Activated CD8-positive, alpha-beta memory T cell treated with anti-CD3 and anti-CD28 coated beads for 48 hours (primary cell): ENCODE data around the gene PAFAH2.
"Not testable (repeated sequence)": the region's sequence is repeated elsewhere in the genome, so short reads cannot be mapped to it uniquely, and the experiment has no call there.

Experiments
- DNase-seq, 3 experiments: peaks; one replicate each; pipeline ENCODE4 v3.0.0-alpha.2; 2020; ENCODE audit warnings: low read depth in 2 of 3, low spot score in 2 of 3

PAFAH2 gene

DNA sequence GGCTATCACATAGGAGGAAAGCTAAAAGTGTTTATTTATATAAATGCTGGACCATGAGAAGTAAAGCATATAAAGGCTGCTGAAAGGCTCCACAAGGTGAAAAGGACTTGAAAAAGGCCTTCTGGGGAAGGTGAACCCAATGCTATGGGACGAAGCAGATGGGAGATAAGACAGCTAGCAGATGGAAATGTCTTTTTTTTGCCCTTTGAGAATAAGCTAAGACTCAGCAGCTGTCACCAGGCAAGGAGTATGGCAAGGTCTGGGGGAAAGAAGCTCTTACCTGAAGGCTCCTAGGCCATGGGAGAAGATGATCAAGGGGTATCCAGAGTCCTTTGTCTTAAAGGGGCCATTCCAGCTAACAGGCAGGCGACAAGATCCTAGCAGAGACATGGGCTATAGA is 9.9 kb downstream of the PAFAH2 start:
- no peak for DNase-seq

DNA sequence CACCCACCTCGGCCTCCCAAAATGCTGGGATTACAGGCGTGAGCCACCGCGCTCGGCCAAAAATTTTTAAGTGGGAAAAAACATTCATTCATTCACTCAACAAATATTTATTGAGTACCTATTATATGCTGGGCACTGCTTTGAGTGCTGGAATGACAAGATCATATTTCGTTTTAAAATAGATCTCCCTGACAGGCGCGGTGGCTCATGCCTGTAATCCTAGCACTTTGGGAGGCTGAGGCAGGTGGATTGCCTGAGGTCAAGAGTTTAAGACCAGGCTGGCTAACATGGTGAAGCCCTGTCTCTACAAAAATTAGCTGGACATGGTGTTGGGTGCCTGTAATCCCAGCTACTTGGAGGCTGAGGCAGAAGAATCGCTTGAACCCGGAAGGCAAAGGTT is 11.1 kb downstream of the PAFAH2 start:
- not testable (repeated sequence) for DNase-seq

GRCh38 chr1:25985670-25986069 is 12.2 kb downstream of the PAFAH2 start:
- DNase-seq: no peak

GRCh38 chr1:25985171-25985570 is 12.7 kb downstream of the PAFAH2 start:
- no peak for DNase-seq

DNA sequence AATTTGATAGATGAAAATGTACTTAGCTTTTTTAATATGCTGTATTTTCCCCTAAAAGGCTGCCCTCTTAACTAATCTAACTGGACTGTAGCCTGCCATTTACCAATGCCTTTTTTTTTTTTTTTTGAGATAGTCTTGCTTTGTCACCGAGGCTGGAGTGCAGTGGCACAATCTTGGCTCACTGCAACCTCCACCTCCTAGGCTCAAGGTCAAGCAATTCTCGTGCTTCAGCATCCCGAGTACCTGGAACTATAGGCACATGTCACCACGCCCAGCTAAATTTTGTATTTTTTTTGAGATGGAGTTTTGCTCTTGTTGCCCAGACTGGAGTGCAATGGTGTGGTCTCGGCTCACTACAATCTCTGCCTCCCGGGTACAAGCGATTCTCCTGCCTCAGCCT is 18.7 kb downstream of the PAFAH2 start:
- DNase-seq: no peak

- DNase-seq: no peak
Measured at GRCh38 chr1:25978403-25978802, 19.5 kb downstream of the PAFAH2 start.

DNA sequence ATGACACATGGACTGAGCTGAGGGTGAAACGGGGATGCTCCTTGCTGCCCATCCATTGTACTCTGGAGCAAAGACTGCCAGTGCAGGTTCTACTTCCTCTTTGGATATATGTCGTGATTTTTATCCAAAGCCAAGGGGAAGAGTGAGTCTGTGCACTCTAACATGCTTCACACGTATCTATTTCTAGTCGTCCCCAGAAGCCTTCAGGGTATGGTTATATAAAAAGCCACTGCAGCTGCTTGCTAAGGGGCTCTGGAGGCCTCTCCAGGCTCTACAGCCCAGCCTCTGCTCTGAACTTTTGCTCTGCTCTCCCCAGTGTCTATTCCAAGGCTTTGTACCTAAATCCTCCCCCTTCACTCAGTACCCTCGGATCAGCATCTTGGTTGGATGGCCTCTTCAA is 20.1 kb downstream of the PAFAH2 start:
- no peak for DNase-seq

GRCh38 chr1:25973610-25974321 is 24.1 kb downstream of the PAFAH2 start:
- no peak for DNase-seq

- DNase-seq: no peak
Measured at GRCh38 chr1:25971811-25972180, 26.1 kb downstream of the PAFAH2 start.

GRCh38 chr1:25971066-25971810 is 26.6 kb downstream of the PAFAH2 start:
- DNase-seq: no peak

DNA sequence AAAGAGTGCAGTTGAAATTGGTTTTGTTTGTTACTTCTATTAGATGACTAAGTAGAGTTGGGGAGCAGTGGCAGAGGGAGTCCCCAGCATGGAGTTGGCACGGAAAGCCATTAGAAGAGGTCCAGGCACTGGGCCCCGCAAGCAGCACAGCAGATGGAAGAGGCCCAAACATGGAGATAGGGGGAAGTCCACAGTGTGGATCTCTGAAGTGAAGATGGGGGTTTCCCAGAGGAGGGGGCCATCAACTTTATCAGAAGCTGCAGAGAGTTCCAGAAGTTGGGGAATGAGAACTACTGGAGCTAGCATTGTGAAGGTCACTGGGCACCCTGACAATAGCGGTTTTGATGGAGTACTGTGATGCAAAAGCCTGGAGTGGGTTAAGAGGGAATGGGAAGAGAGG is 30.6 kb downstream of the PAFAH2 start:
- DNase-seq: no peak

DNA sequence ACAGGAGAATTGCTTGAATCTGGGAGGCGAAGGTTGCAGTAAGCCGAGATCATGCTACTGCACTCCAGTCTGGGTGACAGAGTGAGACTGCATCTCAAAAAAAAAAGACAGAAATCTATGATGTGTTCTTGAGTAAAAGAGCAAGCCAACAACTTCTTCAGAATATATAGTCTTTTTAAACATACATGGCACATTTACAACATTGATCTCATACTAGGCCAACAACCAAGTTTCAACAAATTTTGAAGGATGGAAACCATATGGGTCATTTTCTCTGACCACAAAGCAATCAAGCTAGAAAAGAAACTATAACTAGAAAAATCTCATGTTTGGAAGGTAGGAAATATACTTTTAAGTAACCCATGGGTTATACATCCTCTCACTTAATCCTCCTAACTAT is 38.3 kb downstream of the PAFAH2 start:
- no peak for DNase-seq

DNA sequence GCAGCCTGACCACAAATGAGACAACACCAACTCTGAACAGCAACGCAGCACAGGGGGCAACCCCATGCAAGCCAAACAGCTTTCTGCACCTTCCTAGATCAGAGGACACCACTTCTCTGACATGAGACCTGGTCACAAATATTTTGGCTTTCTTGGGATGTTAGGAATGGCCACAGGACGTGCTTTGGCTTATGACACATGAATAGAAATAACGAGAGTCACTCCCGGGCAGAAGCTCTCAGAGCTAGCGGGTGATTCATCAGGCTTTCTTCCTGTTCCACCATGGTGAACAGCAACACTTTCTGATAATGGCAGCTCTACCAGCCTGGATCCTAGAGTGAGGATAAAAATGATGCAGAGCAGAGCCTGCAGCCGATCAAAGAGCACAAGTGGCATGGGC is 39.4 kb downstream of the PAFAH2 start:
- DNase-seq: no peak

GRCh38 chr1:25955553-25955952 is 42.3 kb downstream of the PAFAH2 start:
- DNase-seq: no peak

DNA sequence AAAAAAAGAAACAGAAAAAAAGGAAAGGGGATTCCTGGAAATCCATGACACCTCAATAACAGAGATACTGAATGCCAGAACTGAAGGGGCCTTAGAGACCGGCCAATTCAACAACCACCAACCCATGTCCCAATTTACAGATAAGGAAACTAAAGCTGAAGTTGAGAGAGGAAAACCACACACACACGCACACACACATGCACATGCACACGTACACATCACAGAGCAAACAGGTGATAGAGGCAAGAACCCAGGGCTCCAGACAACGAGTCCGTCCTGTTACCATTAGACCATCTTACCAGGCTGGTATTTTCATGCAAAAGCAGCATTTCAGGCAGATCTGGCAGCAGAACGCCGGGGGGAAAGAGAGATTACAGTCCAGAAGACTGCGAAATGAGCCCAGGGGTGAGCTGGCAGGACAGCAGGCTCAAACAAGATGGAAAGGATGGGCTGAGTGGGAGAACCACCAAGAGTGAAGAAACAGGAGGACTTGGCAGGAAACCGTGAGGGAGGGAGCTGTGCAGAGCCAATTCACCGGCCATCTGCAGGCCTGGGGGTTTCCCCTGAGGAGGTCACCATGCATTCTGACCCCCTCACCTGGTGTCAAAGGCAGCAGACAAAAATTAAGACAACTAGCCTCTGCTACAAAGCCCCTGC is 43.5 kb downstream of the PAFAH2 start:
- DNase-seq: no peak

DNA sequence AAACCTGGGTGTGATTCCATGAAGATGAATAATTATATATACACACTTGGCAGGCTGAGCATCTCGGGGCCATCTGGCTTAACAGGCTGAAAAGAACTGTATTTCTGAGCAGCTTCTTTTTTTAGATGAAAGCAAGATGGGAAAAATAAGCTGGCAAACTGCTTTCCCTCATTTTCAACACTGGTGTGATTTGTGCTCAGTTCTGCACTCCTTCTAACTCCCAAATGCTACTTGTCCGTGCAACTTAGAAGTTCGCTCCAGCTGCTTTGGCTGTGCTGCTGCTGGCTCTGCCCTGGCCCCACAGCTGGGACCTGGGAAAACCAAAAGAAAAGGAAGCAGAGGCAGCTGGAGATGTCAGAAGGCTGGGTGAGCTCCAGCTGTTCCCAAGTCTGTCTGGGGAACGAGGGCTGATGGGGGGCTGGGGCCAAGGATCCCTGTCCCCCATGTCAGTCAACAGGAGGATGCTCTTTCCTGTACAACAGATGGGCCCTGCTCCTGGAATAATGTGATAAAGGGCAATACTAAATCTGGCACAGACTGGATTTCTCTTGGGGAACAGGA is 44.9 kb downstream of the PAFAH2 start:
- DNase-seq: no peak

- no peak for DNase-seq
Measured at GRCh38 chr1:25948641-25949040, 49.2 kb downstream of the PAFAH2 start.

GRCh38 chr1:25947027-25947426 is 50.8 kb downstream of the PAFAH2 start:
- no peak for DNase-seq

DNA sequence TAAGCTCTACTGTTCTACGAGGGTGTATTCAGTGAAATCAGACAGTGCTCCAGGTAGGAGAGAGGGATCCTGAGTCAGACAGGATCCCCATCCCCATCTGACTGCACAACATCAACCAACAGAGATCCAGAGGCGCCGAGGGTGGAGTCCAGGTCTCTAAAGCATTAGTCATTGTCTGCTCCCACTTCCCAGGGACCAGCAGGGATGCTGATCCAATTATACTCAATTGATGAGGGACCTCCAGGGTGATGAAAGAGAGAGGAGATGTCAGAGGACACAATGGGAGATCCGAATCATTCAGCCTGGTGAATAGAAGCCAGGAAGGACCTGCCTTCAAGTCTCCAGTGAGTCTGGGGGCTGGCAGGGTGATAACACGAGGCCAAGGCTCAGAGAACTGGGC is 52.1 kb downstream of the PAFAH2 start:
- no peak for DNase-seq

GRCh38 chr1:25944986-25945385 is 52.9 kb downstream of the PAFAH2 start:
- no peak for DNase-seq

DNA sequence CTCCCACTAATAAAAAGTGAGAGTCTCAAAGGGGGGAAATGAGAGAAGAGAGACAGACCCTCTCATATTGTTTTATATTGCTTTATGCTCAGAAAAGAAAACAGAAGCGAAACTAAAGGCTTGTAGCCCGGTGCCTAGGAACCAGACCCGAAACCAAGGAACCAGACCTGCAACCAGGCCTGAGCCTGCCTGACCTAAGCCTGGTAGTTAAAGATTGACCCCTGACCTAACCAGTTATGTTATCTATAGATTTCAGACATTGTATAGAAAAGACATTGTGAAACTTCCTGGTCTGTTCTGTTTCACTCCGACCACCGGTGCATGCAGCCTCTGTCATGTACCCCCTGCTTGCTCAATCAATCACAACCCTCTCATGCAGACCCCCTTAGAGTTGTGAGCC is 54.4 kb downstream of the PAFAH2 start:
- not testable (repeated sequence) for DNase-seq

DNA sequence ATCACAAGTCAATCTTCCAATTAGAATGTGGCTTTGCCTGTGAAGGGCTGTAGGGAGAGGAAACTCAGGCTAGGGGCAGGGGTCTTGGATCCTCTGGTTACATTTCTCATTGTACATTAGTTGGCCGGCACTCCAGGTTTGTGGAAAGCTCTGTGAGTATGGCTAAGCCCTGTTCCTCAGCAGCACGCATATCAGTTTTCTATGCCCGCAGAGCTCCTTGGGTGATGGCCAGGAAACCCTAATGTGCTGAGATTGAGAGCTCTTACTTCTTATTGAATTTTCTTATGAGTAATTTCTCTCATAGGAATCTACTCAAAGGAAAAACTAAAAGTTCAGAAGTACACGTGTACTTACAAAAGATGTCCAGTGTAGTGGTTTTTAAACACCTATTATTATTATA is 60.9 kb downstream of the PAFAH2 start:
- DNase-seq: no peak
